GM19240 (cell line): ENCODE results near the gene TK1.

Experiments
- DNase-seq: peaks from one replicate; pipeline ENCODE4 v3.0.0; 2011; ENCODE audit warnings: low spot score; ENCODE audit not compliant: insufficient read length

The TK1 gene

DNA sequence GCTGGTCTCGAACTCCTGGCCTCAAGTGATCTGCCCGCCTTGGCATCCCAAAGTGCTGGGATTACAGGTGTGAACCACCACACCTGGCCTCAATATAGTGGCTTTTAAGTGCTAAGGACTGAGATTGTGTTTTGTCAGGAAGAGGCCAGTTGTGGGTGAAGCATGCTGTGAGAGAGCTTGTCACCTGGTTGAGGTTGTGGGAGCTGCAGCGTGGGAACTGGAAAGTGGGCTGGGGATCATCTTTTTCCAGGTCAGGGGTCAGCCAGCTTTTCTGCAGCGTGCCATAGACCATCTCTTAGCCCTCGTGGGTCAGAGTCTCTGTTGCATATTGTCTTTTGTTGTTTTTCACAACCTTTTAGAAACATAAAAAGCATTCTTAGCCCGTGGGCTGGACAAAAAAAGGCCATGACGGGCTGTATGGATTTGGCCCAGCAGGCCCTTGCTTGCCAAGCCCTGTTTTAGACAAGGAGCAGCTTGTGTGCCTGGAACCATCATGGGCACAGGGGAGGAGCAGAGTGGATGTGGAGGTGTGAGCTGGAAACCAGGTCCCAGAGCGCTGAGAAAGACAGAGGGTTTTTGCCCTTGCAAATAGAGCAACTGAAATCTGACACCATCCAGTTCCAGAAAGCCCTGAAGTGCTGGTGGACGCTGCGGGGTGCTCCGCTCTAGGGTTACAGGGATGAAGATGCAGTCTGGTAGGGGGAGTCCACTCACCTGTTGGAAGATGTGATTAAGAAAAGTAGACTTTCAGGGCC, 32.7 kb upstream of the TK1 start:
- DNase-seq = no peak

DNA sequence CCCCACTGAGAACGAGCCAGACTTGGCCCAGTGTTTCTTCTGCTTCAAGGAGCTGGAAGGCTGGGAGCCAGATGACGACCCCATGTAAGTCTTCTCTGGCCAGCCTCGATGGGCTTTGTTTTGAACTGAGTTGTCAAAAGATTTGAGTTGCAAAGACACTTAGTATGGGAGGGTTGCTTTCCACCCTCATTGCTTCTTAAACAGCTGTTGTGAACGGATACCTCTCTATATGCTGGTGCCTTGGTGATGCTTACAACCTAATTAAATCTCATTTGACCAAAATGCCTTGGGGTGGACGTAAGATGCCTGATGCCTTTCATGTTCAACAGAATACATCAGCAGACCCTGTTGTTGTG, 27.8 kb upstream of the TK1 start:
- no peak for DNase-seq

DNA sequence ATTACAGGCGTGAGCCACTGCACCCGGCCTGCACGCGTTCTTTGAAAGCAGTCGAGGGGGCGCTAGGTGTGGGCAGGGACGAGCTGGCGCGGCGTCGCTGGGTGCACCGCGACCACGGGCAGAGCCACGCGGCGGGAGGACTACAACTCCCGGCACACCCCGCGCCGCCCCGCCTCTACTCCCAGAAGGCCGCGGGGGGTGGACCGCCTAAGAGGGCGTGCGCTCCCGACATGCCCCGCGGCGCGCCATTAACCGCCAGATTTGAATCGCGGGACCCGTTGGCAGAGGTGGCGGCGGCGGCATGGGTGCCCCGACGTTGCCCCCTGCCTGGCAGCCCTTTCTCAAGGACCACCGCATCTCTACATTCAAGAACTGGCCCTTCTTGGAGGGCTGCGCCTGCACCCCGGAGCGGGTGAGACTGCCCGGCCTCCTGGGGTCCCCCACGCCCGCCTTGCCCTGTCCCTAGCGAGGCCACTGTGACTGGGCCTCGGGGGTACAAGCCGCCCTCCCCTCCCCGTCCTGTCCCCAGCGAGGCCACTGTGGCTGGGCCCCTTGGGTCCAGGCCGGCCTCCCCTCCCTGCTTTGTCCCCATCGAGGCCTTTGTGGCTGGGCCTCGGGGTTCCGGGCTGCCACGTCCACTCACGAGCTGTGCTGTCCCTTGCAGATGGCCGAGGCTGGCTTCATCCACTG, 27.3 kb upstream of the TK1 start, which contains the start of gene BIRC5:
Gene BIRC5 (plus strand): TSS at position 238 of the 690 bp plus-strand sequence. CDS start 64 bp downstream, at position 302.
- peak; percentile 96 for DNase-seq

- no peak for DNase-seq
Observed at GRCh38 chr17:78211032-78211431, 24.2 kb upstream of the TK1 start.

GRCh38 chr17:78210111-78210510, 23.3 kb upstream of the TK1 start:
- no peak for DNase-seq

- DNase-seq = no peak
Observed at GRCh38 chr17:78208486-78208885, 21.6 kb upstream of the TK1 start.

DNA sequence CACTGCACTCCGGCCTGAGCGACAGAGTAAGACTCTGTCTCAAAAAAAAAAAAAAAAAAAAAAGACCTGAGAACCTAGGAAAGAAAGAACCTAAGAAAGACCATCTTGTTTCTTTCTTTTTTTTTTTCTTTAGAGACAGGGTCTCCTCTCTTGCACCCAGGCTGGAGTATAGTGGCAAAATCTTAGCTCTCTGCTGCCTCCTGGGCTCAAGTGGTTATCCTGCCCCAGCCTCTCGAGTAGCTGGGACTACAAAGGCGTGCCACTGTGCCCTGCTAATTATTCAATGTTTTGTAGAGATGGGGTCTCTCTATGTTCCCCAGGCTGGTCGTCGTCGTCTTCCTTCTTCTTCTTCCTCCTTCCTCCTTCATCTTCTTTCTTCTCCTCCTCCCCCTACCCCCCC, 19.4 kb upstream of the TK1 start:
- no peak for DNase-seq

DNA sequence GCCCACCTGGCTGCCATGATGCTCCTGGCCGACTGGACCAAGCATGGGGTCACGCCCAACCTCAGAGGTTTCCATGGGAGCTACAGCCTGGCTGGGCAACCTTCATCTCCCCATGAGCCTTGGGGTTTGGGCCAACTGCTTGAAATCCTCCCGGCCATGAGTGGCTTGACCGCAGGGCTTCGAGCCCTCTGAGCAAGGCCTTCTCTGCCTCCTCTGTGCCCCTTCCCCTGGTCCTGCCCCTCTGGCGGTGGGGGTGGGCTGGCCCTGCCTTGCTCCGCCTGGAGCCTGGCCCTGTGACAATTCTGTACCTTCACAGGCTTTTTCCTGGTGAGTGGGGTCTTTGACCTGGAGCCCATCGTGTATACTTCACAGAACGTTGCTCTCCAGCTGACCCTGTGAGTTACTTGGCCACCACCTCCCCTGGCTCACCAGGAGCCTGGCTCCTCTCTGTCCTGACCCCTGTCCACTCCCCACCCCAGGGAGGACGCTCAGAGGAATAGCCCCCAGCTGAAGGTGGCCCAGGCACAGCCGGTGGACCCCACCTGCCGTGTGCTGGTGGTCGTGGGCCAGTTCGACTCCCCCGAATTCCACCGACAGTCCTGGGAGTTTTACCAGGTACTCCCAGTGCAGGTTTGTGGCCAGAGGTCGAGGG, 18.4 kb upstream of the TK1 start:
- no peak for DNase-seq

- no peak for DNase-seq
Observed at GRCh38 chr17:78204387-78205123, 17.7 kb upstream of the TK1 start.

DNA sequence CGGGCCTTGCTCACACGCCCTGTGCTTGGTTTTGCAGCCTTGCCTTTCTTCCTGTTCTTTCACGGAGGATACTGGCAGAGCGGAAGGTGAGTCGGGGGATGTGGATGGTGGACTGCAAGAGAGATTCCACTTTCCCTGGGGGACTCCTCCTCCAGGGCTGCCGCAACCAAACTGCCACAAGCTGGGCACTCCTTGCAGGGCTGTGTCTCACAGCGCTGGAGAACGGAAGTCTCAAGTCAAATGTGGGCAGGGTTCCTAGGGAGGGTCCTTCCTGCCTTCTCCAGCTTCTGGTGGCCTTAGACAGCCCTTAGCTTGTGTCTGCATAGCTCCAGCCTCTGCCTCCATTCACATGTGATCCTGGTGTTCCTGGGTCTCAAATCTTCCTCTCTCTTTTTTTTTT, 15.8 kb upstream of the TK1 start:
- DNase-seq = no peak

GRCh38 chr17:78200451-78200850, 13.6 kb upstream of the TK1 start:
- no peak for DNase-seq

- DNase-seq = no peak
Observed at GRCh38 chr17:78197147-78197832, 10.4 kb upstream of the TK1 start.

DNA sequence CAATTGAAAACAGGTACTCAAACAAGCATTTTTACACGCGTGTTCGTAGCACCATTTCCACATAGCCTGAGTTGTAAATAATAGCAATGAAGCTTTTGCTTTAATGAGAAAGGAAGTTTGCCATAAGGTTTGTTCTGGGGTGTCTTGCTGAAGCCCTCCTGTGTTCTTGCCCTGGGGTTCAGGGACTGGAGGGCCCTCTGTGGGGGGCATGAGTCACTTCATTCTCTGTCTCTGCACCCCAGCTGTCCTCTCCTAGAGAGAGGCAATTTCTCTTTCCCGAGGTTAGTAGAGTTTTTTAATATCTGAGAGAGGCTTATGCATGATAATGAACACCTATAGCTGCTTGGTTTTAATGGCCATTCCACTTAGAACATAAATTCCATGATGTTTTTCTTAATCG, 9.9 kb upstream of the TK1 start:
- DNase-seq = no peak

DNA sequence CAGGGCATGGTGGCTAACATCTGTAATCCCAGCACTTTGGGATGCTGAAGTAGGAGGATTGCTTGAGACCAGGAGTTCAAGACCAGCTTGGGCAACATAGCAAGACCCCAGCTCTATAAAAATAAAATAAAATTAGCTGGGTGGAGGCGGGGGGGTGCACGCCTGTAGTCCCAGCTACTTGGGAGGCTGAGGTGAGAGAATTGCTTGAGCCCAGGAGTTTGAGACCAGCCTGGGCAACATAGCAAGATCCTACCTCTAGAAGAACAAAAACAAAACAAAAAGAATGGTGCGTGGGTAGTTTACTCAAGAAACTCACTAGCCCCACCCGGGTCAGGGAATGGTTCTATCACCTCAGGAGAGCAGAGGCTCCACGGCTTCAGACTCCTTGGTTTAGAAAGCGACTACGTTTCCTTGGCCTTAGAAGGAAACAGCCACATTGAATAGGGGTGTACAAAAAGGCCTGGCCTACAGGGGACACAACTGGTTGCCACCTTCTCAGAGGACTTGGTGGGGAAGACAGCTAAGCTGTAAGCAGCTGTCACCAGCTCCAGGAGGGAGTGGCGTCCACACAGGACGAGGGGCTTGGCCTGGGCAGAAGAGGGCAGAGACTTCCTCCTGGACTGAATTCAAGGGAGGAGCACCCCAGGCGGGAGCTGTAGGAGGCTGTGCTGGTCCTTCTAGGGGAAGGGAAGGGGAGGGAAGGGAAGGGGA, 716 bp downstream of the TK1 start:
- DNase-seq = no peak

DNA sequence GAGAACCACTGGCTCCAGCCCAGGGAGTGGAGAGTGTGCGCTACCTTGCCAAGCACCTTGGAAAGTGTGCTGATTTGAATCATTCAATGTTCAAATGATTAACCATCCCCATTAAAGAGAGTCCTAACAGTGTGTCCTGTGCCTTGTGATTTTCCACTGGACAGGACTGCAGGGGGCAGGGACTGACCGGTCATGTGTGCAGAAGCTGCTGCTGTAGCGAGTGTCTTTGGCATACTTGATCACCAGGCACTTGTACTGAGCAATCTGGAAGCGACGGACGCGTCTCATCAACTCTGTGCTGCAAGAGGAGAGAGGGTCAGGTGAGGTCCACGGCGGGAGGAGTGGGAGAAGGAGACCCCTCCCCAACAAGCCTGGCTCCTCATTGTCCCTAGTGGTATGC, 2.0 kb downstream of the TK1 start:
- no peak for DNase-seq

GRCh38 chr17:78184351-78184750, 2.5 kb downstream of the TK1 start:
- DNase-seq = no peak

DNA sequence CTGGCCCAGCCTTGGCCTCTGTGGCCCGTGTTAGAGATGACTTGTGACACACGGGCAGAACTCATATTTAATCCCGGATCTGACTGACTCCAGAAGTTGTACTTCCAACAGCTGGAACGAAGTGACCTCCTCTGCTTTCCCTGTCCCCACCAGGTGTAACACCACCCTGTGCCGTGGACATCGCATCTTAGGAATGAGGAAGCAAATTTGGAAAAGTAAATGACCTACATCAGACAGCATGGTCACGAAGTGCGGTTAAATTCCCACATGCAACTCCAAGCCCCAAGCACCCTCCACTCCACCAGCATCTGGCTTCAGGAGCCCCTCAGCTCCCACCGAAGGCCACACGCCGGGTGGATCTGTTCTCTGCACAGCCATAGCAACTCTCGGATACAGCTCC, 2.9 kb downstream of the TK1 start:
- no peak for DNase-seq

GRCh38 chr17:78182504-78182903, 4.3 kb downstream of the TK1 start:
- no peak for DNase-seq

DNA sequence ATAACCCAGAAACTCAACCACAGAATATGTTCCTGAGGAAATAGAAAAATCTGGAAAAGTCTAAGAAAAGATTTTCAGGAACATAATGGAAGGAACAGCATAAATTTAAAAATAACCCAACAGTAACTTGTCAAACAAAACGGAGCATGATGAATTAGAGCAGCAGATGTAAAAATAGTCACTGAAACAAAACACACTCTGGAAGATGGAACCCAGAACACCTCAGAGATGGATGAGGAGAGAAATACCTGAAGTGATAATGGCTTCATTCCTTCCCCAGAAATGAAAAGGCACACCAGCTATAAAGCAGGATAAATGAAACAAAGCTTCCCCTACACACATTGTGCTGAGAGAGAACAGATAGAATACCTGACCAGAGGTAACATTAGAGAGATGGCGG, 6.3 kb downstream of the TK1 start:
- no peak for DNase-seq

DNA sequence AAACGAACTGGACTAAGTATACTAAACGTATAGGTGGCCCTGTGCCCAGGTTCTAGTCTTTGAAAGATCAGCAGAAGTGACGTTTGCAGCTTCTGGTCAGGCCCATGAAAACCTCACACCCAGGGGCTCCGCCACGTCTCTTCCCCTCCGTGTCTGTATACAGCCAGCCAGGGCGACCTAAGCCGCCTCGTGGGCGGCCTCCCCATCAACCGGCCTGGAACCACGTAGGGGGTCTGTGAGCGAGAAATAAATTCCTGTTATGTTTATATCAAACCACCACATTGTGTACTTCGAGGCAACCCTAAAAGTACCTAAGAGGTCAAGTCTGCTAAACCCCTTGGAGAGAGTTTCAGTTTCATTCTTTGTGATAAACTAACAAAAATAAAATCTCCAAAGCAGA, 6.8 kb downstream of the TK1 start:
- no peak for DNase-seq

GRCh38 chr17:78179372-78179771, 7.5 kb downstream of the TK1 start:
- DNase-seq = no peak
